HG02571 (cell line): ENCODE results near the gene TRPM4.
"Not testable (repeated sequence)": the region's sequence is repeated elsewhere in the genome, so short reads cannot be mapped to it uniquely, and the experiment has no call there.

Experiments used
- ATAC-seq: cut with Tn5 transposase; IDR thresholded peaks from one replicate; pipeline ENCODE4 v1.9.1; 2021; ENCODE audit warnings: mild to moderate bottlenecking, moderate library complexity; ENCODE audit not compliant: unreplicated experiment

TRPM4 gene

DNA sequence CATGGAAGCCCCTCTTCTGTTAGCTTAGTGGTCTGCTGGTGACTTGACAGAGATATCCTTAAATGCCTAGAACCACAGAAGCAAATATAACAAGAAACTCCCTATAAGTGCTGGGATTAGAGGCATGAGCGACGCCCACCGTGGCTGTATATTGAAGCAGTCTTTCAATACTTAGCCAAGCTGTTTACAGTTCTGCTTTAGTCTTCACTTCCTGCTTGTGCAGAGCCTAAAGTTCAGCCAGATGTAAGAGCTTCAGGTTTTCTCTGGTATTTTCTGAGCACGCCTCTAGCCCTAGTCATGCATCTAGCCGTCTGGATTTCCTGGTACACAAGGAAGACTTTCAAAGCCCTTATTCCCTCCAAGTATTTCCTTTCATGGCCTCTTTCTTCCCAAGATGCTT is 28.5 kb downstream of the TRPM4 start:
- no peak for ATAC-seq

GRCh38 chr19:49188626-49189200 is 31.1 kb downstream of the TRPM4 start:
- no peak for ATAC-seq

DNA sequence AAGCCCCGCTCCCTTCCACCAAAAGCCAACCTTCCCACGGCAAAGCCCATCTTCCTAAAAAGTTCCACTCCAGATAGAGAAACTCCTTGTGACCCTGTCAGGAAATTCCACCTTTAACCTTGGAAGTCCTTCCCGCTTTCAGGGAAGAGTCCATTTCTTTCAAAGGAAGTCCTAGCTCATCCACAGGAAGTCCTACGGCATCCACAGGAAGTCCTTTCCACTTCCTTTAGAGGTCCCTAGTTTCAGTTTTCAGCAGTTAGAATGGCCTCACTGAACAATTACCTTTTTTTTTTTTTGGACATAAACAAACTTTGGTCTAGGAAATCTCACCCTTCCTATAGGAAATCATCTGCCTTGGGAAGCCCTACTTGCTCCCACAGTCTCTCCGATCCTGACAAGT is 31.7 kb downstream of the TRPM4 start:
- no peak for ATAC-seq

DNA sequence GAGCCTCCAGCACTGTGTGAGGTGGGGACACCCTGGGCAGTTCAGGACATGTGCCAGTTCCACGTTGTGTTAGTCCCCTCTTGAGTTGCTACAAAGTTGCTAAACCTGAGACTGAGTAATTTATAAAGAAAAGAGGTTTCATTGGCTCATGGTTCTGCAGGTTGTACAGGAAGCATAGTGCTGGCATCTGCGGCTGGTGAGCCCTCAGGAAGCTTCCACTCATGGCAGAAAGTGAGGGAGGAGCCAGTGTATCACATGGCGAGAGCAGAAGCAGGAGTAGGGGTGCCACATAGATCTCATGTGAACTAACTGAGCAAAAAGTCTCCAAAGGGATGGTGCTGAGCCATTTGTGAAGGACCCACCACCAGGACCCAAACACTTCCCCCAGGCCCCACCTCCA is 33.2 kb downstream of the TRPM4 start:
- no peak for ATAC-seq

DNA sequence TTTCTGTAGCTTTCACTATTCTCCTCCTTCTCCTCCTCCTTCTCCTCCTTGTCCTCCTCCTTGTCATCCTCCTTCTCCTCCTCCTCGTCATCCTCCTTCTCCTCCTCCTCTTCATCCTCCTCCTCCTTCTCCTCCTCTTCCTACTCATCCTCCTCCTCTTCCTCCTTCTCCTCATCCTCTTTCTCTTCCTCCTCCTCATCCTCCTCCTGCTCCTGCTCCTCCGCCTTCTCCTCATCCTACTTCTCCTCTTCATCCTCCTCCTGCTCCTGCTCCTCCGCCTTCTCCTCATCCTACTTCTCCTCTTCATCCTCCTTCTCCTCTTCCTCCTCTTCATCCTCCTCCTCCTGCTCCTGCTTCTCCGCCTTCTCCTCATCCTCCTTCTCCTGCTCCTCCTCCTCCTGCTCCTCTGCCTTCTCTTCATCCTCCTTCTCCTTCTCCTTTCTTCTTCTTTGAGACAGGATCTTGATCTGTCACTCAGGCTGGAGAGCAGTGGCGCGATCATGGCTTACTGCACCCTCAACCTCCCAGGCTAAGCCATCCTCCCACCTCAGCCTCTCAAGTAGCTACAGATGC is 36.3 kb downstream of the TRPM4 start:
- no peak for ATAC-seq

- no peak for ATAC-seq
Observed at GRCh38 chr19:49194408-49194807, 36.8 kb downstream of the TRPM4 start.

DNA sequence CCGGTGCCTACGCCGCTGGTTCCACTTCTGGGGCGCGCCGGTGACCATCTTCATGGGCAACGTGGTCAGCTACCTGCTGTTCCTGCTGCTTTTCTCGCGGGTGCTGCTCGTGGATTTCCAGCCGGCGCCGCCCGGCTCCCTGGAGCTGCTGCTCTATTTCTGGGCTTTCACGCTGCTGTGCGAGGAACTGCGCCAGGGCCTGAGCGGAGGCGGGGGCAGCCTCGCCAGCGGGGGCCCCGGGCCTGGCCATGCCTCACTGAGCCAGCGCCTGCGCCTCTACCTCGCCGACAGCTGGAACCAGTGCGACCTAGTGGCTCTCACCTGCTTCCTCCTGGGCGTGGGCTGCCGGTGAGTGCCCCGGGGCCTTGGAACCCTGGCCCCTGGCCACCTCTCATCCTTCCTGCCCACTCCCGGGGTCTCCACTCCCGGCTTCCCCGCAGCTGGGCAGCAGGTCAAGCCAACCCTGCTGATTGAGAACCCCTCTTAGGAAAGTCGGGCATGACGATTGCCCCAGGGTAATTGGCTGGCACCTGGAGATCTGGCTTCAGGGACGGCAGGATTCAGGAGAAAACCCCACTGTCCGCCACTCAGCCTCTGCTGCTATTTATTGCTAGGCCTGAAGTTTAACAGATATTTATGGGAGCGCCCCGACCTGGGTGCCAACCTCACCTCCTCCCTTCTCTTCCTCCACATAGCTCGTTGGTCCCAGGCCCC is 39.1 kb downstream of the TRPM4 start:
- no peak for ATAC-seq

DNA sequence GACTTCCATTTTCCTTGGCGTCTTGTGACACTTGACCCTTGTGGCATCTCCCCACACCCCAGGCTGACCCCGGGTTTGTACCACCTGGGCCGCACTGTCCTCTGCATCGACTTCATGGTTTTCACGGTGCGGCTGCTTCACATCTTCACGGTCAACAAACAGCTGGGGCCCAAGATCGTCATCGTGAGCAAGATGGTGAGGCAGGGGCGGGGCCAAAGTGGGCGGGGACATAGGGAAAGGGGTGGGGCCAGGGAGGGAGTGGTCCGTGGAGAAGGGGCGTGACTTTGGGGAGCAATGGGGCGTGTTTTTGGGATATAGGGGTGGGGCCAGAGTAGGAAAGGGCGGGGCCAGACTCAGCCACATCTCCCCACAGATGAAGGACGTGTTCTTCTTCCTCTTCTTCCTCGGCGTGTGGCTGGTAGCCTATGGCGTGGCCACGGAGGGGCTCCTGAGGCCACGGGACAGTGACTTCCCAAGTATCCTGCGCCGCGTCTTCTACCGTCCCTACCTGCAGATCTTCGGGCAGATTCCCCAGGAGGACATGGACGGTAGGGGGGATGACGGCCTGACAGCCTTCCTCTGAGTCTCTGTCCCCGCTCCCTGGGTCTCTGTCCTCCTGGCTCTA is 42.8 kb downstream of the TRPM4 start:
- ATAC-seq, result no peak

GRCh38 chr19:49201042-49201441 is 43.5 kb downstream of the TRPM4 start:
- ATAC-seq, result no peak

- no peak for ATAC-seq
Observed at GRCh38 chr19:49205114-49205513, 47.5 kb downstream of the TRPM4 start.

GRCh38 chr19:49209502-49209901 is 51.9 kb downstream of the TRPM4 start:
- not testable (repeated sequence) for ATAC-seq

- no peak for ATAC-seq
Observed at GRCh38 chr19:49210108-49210900, 52.7 kb downstream of the TRPM4 start.

- no peak for ATAC-seq
Observed at GRCh38 chr19:49210901-49211451, 53.4 kb downstream of the TRPM4 start.

DNA sequence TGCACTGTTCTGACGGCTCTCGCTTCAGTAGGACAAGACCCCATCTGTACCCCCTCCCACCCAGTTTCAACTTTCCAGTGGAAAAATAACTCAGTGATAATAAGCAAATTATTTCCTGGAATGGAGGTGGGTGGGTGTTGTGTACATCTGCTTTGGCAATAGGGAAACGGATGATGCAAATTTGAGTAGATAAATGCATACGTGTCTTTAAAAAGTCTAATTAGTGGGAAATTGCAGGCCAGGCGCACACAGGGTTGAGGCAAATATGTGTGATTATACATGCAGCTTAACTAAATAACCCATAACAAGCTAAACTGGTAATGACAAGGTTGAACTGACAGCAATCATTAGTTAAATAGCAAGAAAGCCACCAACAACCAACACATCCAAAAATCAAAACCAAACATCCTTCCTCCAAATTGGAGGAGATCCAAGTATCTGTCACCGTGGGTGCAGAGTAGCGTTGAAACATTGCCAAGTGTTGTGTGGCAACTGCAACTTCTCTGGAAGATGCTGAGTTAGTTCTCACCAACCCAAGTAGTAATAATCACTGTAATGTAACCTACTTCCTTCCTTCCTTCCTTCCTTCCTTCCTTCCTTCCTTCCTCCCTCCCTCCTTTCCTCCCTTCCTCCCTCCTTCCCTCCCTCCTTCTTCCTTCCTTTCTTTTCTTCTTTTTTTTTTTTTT is 54.6 kb downstream of the TRPM4 start:
- ATAC-seq, result no peak

DNA sequence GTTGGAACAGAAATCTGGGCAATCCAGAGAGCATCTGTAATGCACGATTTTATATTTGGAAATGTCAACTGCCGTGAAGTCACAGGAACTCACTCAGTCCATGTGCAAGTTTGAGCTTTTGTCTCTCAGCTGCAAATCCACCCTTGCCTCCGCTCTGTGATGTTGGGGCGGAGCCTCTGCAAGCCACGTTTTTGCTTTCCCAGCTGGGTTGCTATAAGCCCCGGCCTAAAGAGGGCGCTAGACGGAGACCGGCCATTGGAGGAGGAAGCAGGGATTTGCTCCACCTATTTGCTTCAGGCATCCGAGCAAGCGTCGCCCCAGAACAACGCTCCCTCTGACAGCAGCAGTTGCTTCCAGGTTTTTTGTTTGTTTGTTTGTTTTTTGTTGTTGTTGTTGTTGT is 56.2 kb downstream of the TRPM4 start:
- ATAC-seq, result no peak

- ATAC-seq, result no peak
Observed at GRCh38 chr19:49214701-49215100, 57.1 kb downstream of the TRPM4 start.

DNA sequence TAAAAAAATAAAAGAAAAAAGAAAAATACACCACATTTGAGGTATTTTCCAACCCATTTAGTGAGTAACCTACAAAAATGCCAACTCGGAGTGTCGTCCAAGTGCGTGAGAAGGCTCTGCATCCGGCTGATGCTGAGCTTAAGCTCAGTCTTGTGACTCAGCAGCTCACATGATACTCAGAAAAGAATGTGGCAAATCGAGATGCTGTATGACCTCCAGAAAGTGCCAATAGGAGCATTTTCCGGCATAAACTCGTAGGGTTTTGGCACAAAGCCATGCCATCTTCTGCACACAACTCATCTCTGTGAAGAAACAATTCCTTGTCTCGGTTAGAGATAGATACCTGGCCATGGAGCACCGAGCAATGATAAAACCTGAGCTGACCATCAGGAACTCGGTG is 58.5 kb downstream of the TRPM4 start:
- ATAC-seq, result no peak

DNA sequence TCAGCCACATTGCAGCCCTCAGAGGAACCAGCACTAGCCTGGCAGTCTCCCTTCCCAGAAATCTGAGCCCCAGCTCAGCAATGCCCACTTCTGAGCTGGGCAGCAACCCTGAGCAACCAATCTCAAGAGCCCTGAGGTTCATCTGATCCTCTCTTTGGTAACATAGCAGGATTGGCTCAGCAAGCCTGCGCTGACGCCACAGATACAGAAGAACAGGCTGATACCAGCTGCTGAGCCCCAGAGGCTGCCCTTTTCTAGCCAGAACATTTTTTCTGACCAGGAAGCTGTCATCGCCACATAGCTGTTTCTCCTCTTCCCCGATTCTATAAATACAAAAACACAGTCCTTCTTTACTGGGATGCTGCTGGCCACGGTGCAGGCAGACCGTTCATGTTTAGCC is 59.8 kb downstream of the TRPM4 start:
- ATAC-seq, result no peak

DNA sequence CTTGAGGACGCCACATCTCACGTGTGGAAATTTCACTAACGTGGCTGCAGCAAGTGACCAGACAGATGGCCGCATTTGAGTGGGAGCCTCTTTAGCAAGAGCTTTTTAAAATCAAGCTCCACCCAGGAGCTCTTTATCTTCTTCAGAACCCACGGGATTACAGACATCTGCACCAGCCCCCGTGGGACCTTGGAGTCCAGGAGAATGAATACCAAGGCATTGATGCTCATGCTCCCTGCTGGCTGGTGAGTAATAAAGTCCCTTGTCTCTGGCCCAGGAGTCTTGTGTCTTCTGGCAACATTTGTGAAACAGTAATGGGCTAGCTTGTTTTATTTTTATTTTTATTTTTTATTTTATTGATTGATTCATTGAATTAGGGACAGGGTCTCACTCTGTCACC is 64.4 kb downstream of the TRPM4 start:
- no peak for ATAC-seq

DNA sequence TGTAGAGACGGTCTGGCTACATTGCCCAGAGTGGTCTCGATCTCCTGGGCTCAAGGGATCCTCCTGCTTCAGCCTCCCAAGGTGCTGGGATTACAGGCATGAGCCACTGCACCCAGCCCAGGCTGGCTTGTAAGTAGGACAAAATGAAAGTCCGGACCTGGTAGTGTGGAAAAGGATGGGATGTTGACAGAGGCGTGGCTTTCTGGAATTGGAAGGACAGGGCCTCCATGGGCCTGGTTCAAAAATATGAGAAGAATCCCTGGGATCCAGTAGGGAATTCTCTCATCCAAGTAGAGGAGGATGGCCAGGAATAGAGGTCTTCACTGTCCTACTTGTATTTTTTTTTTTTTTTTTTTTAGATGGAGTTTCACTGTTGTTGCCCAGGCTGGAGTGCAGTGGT is 64.9 kb downstream of the TRPM4 start:
- no peak for ATAC-seq
